GM23248 (cell line): Measurements from ENCODE around the gene PATE4. TPM values are rescaled to one million over a fixed set of nuclear protein-coding genes. Genes with fewer than 3 reads are reported as not detected.
A peak's percentile ranks its signal among the peaks of the same experiment; 100 is the strongest.

ENCODE experiments used
- DNase-seq: peaks from one replicate; pipeline ENCODE4 v3.0.0-alpha.2; 2015
- H2AFZ ChIP-seq: fragments of 200-600 bp; sonication (generic); 2 replicates; pipeline ENCODE4 v1.6.1; 2016; ENCODE audit warnings: antibody characterized with exemption
- H3F3A ChIP-seq: fragments of 200-600 bp; sonication (generic); 2 replicates; pipeline ENCODE4 v1.6.1; 2016; ENCODE audit warnings: mild to moderate bottlenecking, antibody characterized with exemption, mixed run types; ENCODE audit not compliant: insufficient read depth
- H3K27ac ChIP-seq: fragments of 200-600 bp; sonication (generic); 2 replicates; pipeline ENCODE4 v1.5.1; 2016; ENCODE audit warnings: mild to moderate bottlenecking
- H3K27me3 ChIP-seq: fragments of 200-600 bp; sonication (generic); replicated peaks from 2 replicates; pipeline ENCODE4 v1.6.1; 2016; ENCODE audit warnings: mild to moderate bottlenecking; ENCODE audit not compliant: insufficient read depth
- H3K36me3 ChIP-seq: fragments of 200-600 bp; sonication (generic); 2 replicates; pipeline ENCODE4 v1.6.1; 2016; ENCODE audit warnings: low read depth, mild to moderate bottlenecking
- H3K4me1 ChIP-seq: fragments of 200-600 bp; sonication (generic); 2 replicates; pipeline ENCODE4 v1.6.1; 2016; ENCODE audit warnings: mild to moderate bottlenecking; ENCODE audit not compliant: insufficient read depth
- H3K4me2 ChIP-seq: fragments of 200-600 bp; sonication (generic); one replicate; pipeline ENCODE4 v1.6.1; 2016; ENCODE audit warnings: mild to moderate bottlenecking; ENCODE audit not compliant: unreplicated experiment
- H3K4me3 ChIP-seq: fragments of 200-600 bp; sonication (generic); 2 replicates; pipeline ENCODE4 v1.5.1; 2016; ENCODE audit warnings: mild to moderate bottlenecking
- H3K79me2 ChIP-seq: fragments of 200-600 bp; sonication (generic); 2 replicates; pipeline ENCODE4 v1.6.1; 2016; ENCODE audit warnings: mild to moderate bottlenecking; ENCODE audit not compliant: insufficient read depth
- H3K9ac ChIP-seq: fragments of 200-600 bp; sonication (generic); 2 replicates; pipeline ENCODE4 v1.6.1; 2016; ENCODE audit warnings: mild to moderate bottlenecking
- H3K9me2 ChIP-seq: fragments of 200-600 bp; sonication (generic); 2 replicates; pipeline ENCODE4 v1.6.1; 2016; ENCODE audit warnings: mixed run types, mild to moderate bottlenecking, moderate library complexity; ENCODE audit not compliant: insufficient read depth
- H3K9me3 ChIP-seq: fragments of 200-600 bp; sonication (generic); one replicate; pipeline ENCODE4 v1.6.1; 2017; ENCODE audit warnings: low read depth
- H4K20me1 ChIP-seq: fragments of 200-600 bp; sonication (generic); 2 replicates; pipeline ENCODE4 v1.6.0; 2016; ENCODE audit not compliant: insufficient read depth
- EZH2 ChIP-seq: fragments of 200-600 bp; sonication (generic); IDR thresholded peaks from 2 replicates; pipeline ENCODE4 v1.6.1; 2018; ENCODE audit warnings: antibody characterized with exemption, mild to moderate bottlenecking; ENCODE audit not compliant: insufficient read depth, poor library complexity, severe bottlenecking
- EZH2phosphoT487 ChIP-seq: fragments of 200-600 bp; sonication (generic); IDR thresholded peaks from 2 replicates; pipeline ENCODE4 v1.6.1; 2018; ENCODE audit warnings: antibody characterized with exemption, moderate library complexity, mild to moderate bottlenecking, low read depth; ENCODE audit not compliant: insufficient read depth
- WGBS, 2 experiments: methylation state at CpG; one replicate each; pipeline ENCODE4 v1.1.6; 2015 to 2017; ENCODE audit warnings: low lambda C conversion rate in 2 of 2, low coverage in 1 of 2; ENCODE audit errors: missing lambda C conversion rate in 2 of 2; 5-methylcytosine and 5-hydroxymethylcytosine counted together
- in situ Hi-C: fragments of 300-500 bp; cut with MboI; formaldehyde crosslinking; loops from 2 replicates; pipeline ENCODE4 v1.15.0; 2020
- polyA plus RNA-seq: library from polyadenylated mRNA; unstranded; fragments of >200 nt; fragmentation: Nextera tagmentation; extraction: Ambion mirVana; gene quantifications from 2 replicates; pipeline ENCODE4 v1.2.1, GENCODE V29; 2016
- total RNA-seq: library from RNA; depleted of rRNA; stranded (reverse); fragments of >200 nt; shearing (Covaris generic); gene quantifications from 2 replicates; pipeline ENCODE4 v1.2.3, GENCODE V29; 2014; rRNA removed

Gene PATE4
- total and polyA plus RNA-seq, 2 experiments from 2014 or later, result not detected

DNA sequence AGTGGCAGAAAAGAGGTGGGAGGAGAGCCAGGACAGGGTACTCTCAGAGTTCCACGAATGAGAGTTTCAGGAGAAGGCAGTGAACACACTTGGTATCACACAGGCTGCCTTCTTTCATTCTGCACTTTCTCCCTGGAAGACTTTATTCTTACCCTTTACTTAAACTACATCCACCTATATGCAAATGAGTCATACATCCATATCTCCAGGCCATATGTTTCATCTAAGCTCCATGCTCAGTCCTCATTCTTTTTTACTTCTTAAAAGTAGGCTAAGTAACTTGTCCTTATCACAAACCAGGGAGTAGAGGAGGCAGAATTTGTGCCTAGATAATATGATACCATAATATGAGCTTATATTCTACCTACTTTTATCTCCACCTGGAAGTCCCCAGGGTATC lies 48.2 kb downstream of the PATE4 start:
- 40 to 55% methylated on average over 1 of the region's 1 CpG for WGBS, 2 experiments

DNA sequence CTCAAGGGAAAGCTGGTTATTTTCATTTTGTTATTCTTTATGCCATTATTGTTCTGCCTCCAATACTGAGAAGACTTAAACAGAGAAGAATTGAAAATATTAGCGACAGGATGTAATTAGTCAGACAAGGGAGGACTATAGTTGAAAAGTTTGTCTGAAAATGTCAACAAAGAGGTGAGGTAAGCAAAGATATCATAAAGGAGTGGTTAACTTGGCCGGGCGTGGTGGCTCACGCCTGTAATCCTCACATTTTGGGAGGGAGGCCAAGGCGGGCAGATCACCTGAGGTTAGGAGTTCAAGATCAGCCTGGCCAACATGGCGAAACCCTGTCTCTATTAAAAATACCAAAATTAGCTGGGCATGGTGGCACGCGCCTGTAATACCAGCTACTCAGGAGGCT lies 50.3 kb downstream of the PATE4 start:
- no peaks in the 10 kb centered on the region for H3K9me3 ChIP-seq
- H3K4me2 ChIP-seq, result no peak overlapping the region
- H3K4me3 ChIP-seq, result no peak overlapping the region
- 0 out of 2 replicates have a peak, but pooled peaks cover 2% of the 10 kb centered on the region for H3K79me2 ChIP-seq
- H3K4me1 ChIP-seq, result no peaks in the 10 kb centered on the region
- no peak overlapping the region for H3K9ac ChIP-seq
- H2AFZ ChIP-seq, result no peak overlapping the region
- 0 out of 2 replicates have a peak, but pooled peaks cover 13% of the 10 kb centered on the region for H3F3A ChIP-seq
- no peaks in the 10 kb centered on the region for H4K20me1 ChIP-seq
- TF ChIP-seq EZH2phosphoT487 (no peak), EZH2 (no peak)
- DNase-seq, result no peak
- no peak overlapping the region for H3K27ac ChIP-seq
- no peaks in the 10 kb centered on the region for H3K36me3 ChIP-seq
- in situ Hi-C loops, result no loop called here
- H3K27me3 ChIP-seq, result no peaks in the 10 kb centered on the region
- WGBS, 2 experiments, result 68 to 77% methylated on average over 8 of the region's 8 CpGs
- H3K9me2 ChIP-seq, result no peaks in the 10 kb centered on the region

More for the DNA sequence above, 48.2 kb downstream of the PATE4 start:
- no peaks in the 10 kb centered on the region for H3K9me2 ChIP-seq
- no peaks in the 10 kb centered on the region for H4K20me1 ChIP-seq
- no peaks in the 10 kb centered on the region for H3K36me3 ChIP-seq
- no peak overlapping the region for H3K4me3 ChIP-seq
- in situ Hi-C loops, result no loop called here
- H3K27me3 ChIP-seq, result no peaks in the 10 kb centered on the region
- TF ChIP-seq EZH2 (no peak), EZH2phosphoT487 (no peak)
- no peaks in the 10 kb centered on the region for H3K9me3 ChIP-seq
- 0 out of 2 replicates have a peak, but pooled peaks cover 3% of the 10 kb centered on the region for H3F3A ChIP-seq
- no peak overlapping the region for H2AFZ ChIP-seq
- no peak for DNase-seq
- H3K9ac ChIP-seq, result no peak overlapping the region
- no peaks in the 10 kb centered on the region for H3K79me2 ChIP-seq
- no peaks in the 10 kb centered on the region for H3K4me1 ChIP-seq
- no peak overlapping the region for H3K27ac ChIP-seq
- H3K4me2 ChIP-seq, result no peak overlapping the region

DNA sequence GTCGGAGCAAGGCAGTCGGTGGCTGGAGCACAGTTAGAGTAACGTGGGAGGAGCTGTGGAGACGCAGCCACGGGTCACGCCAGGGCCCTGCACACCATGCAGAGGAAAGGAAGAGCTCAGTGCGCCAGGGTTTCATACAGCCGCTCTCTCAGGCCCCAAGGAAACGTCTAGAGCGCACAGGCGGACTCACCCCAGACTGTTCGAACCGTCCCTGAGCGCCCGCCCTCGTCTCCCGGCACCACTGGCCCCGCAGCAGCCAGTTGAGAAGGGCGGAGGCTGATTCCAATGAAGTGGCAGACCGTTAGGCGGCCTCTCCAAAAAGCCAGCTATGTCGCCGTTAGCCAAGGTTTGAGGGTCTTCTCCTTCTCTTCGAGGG lies 53.9 kb downstream of the PATE4 start:
- peak overlapping the region; percentile 85 for H3K9ac ChIP-seq
- H3K4me1 ChIP-seq, result peaks cover 17% of the 10 kb centered on the region
- 5 to 7% methylated on average over 23 to 24 of the region's 24 CpGs for WGBS, 2 experiments
- H3K27me3 ChIP-seq, result no peaks in the 10 kb centered on the region
- H3K9me2 ChIP-seq, result no peaks in the 10 kb centered on the region
- peak; percentile 72 for DNase-seq
- H3K4me2 ChIP-seq, result peak overlapping the region; percentile 71
- H3F3A ChIP-seq, result peaks cover 30% of the 10 kb centered on the region
- peaks cover 37% of the 10 kb centered on the region for H3K79me2 ChIP-seq
- peak overlapping the region; percentile 78 for H3K27ac ChIP-seq
- H3K4me3 ChIP-seq, result peak overlapping the region; percentile 79
- no peaks in the 10 kb centered on the region for H3K9me3 ChIP-seq
- peak overlapping the region; percentile 84 for H2AFZ ChIP-seq
- H3K36me3 ChIP-seq, result no peaks in the 10 kb centered on the region
- H4K20me1 ChIP-seq, result peaks cover 4% of the 10 kb centered on the region; the same call in 1 of the 2 replicates
- in situ Hi-C loops, result no loop called here
- TF ChIP-seq EZH2phosphoT487, result no peak
- no peak for TF ChIP-seq EZH2

- in situ Hi-C loops, result no loop called here
- Histone ChIP-seq H3K4me1 (peaks cover 24% of the 10 kb centered on the region), H3K27me3 (no peaks in the 10 kb centered on the region), H2AFZ (peak within 1 kb of the TSS; percentile 84), H3K4me2 (peak within 1 kb of the TSS; percentile 74), H3K79me2 (peaks cover 37% of the 10 kb centered on the region), H3K9me2 (no peaks in the 10 kb centered on the region), H3K36me3 (no peaks in the 10 kb centered on the region), H3K4me3 (peak within 1 kb of the TSS; percentile 79), H3K9ac (peak within 1 kb of the TSS; percentile 85), H3K9me3 (no peaks in the 10 kb centered on the region), H4K20me1 (peaks cover 4% of the 10 kb centered on the region; the same call in 1 of the 2 replicates), H3F3A (peaks cover 37% of the 10 kb centered on the region), H3K27ac (peak within 1 kb of the TSS; percentile 78)
- WGBS, 2 experiments, result 1% methylated on average over 59 to 86 of the region's 91 CpGs
- TF ChIP-seq EZH2 (no peak), EZH2phosphoT487 (no peak)
- peak; percentile 98 for DNase-seq
Observed at GRCh38 chr11:125887373-125888324, 54.5 kb downstream of the PATE4 start, which contains the start of gene HYLS1. TSS of gene HYLS1 (plus strand) at chr11:125887668. CDS start at chr11:125899369, 11,701 bp downstream.

Other genes with a start within 250 kb of the PATE4 start
- 289 and 309 TPM in 2 replicates for gene STT3A, start 240.5 kb upstream of the PATE4 start, total RNA-seq
- 245 and 258 TPM in 2 replicates for gene STT3A, start 240.5 kb upstream of the PATE4 start, polyA plus RNA-seq
- gene CHEK1, start 208.2 kb upstream of the PATE4 start, total RNA-seq, result 16.8 and 23.4 TPM in 2 replicates
- gene CHEK1, start 208.2 kb upstream of the PATE4 start, polyA plus RNA-seq, result 15.1 and 16.8 TPM in 2 replicates
- gene ACRV1, start 152.5 kb upstream of the PATE4 start, total RNA-seq, result not detected in 2 replicates
- 0.10 and 0.22 TPM in 2 replicates for gene ACRV1, start 152.5 kb upstream of the PATE4 start, polyA plus RNA-seq
- gene PATE1, start 87.0 kb upstream of the PATE4 start, total RNA-seq, result not detected in 2 replicates
- not detected in 2 replicates for gene PATE1, start 87.0 kb upstream of the PATE4 start, polyA plus RNA-seq
- not detected in 2 replicates for gene PATE2, start 54.5 kb upstream of the PATE4 start, total RNA-seq
- not detected in 2 replicates for gene PATE2, start 54.5 kb upstream of the PATE4 start, polyA plus RNA-seq
- gene PATE3, start 45.2 kb upstream of the PATE4 start, total RNA-seq, result not detected in 2 replicates
- not detected in 2 replicates for gene PATE3, start 45.2 kb upstream of the PATE4 start, polyA plus RNA-seq
- 4.6 and 6.2 TPM in 2 replicates for gene HYLS1, start 54.4 kb downstream of the PATE4 start, total RNA-seq
- gene HYLS1, start 54.4 kb downstream of the PATE4 start, polyA plus RNA-seq, result 11.7 and 13.0 TPM in 2 replicates
- gene PUS3, start 69.9 kb downstream of the PATE4 start, total RNA-seq, result 8.3 and 11.8 TPM in 2 replicates
- gene PUS3, start 69.9 kb downstream of the PATE4 start, polyA plus RNA-seq, result 8.4 and 10.7 TPM in 2 replicates
- gene DDX25, start 71.2 kb downstream of the PATE4 start, total RNA-seq, result not detected in 2 replicates
- gene DDX25, start 71.2 kb downstream of the PATE4 start, polyA plus RNA-seq, result not detected in 2 replicates
- not detected in 2 replicates for gene VSIG10L2, start 112.7 kb downstream of the PATE4 start, total RNA-seq
- not detected in 2 replicates for gene VSIG10L2, start 112.7 kb downstream of the PATE4 start, polyA plus RNA-seq
- 8.6 and 10.3 TPM in 2 replicates for gene CDON, start 229.6 kb downstream of the PATE4 start, total RNA-seq
- 2.2 and 2.7 TPM in 2 replicates for gene CDON, start 229.6 kb downstream of the PATE4 start, polyA plus RNA-seq